Superior temporal gyrus (tissue), 1 donor: ENCODE data around the gene FAT4.

Experiments used
- DNase-seq: peaks from one replicate; pipeline ENCODE4 v3.0.0-alpha.2; 2016; ENCODE audit errors: extremely low spot score

The FAT4 gene

GRCh38 chr4:125317525-125317877 is 2.7 kb downstream of the FAT4 start:
- DNase-seq = peak; percentile 72

DNA sequence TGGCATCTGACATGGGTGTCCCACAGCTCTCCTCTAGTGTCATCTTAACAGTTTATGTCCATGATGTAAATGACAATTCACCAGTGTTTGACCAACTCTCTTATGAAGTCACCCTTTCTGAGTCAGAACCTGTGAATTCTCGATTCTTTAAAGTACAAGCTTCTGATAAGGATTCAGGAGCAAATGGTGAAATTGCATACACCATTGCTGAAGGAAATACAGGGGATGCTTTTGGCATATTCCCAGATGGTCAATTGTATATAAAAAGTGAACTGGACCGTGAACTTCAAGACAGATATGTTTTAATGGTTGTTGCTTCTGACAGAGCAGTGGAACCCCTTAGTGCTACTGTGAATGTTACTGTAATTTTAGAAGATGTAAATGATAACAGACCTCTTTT is 4.6 kb downstream of the FAT4 start:
- no peak for DNase-seq

- DNase-seq = no peak
Observed at GRCh38 chr4:125321709-125322365, 7.1 kb downstream of the FAT4 start.

DNA sequence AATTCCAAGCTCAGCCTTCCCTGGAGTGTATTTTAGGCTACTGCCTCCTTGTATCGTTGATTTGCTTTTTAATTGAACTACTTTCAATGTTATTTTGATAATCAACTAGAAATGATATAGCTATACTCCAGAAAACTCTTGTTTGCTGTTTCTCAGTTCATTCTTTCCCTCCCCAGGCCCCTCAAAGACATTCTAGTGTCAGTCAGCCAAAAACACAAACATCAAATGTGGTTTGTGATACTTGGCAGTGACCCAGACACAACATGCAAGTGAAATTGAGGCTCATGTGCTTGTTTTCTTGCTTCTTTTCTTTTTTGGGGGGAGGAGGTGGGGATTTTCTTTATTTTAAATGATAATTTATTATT is 7.6 kb downstream of the FAT4 start:
- no peak for DNase-seq

DNA sequence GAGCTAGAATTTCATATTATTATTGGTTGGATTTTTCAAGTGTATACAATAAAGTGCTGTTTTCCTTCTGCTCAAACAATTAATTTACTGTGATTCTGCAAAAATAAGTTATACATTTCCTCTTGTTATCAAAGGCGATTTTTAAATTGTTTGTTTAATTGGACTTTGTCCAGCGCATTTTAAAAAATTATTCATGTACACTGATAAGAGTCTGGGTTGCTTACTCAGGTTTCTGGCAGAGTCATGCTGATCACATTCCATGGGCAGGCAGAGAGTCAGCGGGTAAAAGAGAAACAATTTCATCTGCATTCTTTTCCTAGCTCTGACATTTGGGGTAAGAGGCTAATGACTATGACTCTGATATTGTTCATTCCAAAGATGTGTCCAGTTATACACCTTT is 8.9 kb downstream of the FAT4 start:
- no peak for DNase-seq

GRCh38 chr4:125325733-125326132 is 11.0 kb downstream of the FAT4 start:
- DNase-seq = peak; percentile 6

DNA sequence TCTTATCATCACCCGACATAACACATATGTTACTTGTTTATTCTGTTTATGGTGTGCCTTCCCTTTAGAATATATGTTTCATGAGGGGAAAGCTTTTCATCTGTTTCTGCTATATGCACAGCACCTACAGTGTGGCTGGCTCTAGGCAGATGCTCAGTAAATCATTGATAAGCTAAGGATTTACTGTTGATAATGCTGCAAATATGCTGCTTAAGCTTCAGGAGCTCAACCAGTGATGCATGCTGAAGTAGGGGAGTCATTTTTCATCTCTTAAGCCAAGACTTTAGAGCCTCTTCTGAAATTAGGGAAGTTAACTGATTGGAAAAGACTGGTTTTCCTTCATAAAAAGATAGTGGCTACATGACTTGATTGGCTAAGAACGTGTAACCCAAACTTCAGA is 16.4 kb downstream of the FAT4 start:
- no peak for DNase-seq

DNA sequence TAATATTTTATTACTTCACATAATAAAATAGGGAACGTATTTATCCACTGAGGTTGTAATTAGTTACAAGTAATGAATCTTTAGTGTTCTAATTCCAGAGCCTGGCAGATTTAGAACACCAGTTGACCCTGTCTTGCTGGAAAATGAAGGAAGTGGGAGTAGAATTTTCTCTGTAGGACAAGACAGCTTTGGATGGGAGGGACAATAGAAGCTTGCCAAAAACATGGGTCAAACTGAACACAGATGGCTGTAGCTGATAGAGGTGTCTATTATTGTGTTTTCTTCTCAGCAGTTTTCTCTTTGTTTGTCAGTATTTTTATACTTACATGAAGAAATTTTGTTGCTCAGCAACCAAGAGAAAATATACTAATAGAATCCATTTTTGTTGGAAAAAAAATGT is 20.2 kb downstream of the FAT4 start:
- no peak for DNase-seq

DNA sequence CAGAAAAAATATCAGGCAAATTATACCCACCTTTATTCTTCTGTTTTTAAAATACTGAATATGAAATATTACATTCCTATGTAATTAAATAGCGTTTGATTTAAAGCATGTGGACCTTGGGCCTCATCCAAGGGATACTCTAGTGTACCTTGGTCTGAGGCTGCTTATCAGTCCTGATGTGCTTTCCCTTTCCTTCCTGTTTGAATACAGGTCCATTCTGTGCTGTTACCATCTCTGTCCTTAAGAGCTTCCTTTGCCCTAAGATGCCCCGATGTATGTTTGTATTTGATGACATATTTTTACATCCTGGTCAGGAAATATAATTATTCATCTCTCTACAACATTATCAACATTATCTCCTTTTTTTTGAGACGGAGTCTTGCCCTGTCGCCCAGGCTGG is 24.1 kb downstream of the FAT4 start:
- DNase-seq = no peak

DNA sequence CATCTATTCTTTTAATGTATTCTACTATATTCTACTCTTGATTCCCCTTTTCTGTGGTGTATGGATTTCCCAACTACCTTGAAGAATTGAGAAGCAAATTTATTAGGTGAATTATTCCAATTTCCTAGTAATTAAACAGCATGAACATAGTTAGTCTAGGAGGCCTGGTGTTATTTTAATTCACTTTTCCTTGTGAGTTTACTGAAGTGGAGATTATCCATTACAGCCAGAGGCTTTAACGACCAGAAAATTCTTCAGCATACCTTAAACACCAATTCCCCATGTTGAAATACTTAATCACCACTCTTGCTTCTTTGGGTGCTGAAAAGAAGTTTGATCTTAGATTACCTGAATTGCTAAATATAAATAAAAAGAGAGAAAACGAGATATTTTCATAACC is 29.4 kb downstream of the FAT4 start:
- no peak for DNase-seq

DNA sequence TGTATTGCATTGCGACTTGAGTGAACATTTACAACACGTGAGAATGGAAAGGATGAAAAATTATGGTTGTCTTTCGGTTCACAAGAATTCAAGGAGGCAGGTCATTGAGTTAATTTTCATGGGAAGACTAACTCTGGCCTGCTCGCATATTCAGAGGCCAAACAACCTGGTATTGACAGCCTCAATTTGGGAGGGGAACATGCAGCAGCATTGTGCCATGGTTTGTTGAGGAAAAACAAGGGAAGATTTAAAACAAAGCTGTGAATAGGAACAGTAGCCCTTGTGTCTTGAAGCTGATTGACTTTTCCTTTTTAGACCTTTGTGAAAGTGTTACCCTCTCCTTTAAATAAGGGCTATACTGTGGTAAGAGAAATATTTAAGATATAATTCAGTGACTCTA is 31.9 kb downstream of the FAT4 start:
- no peak for DNase-seq

GRCh38 chr4:125350470-125351135 is 35.8 kb downstream of the FAT4 start:
- no peak for DNase-seq

DNA sequence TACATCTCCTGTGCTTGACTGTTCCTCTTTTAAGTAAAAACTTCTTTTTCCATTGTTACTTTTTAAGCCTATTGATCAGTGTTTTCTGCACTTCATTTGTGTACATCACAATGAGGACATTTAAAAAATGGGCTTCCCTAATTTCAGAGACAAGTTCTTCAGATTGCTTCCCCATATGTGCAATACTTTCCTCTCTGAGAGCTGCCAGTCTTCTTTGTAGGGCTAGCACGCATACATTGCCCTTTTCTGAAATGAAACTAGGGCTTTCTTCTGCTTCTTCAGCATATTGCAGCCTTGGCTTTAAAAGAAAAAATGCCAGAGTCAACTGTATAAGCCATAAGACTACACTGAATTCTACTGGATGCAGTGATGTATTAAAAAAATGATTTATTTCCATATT is 37.8 kb downstream of the FAT4 start:
- DNase-seq = peak; percentile 82

DNA sequence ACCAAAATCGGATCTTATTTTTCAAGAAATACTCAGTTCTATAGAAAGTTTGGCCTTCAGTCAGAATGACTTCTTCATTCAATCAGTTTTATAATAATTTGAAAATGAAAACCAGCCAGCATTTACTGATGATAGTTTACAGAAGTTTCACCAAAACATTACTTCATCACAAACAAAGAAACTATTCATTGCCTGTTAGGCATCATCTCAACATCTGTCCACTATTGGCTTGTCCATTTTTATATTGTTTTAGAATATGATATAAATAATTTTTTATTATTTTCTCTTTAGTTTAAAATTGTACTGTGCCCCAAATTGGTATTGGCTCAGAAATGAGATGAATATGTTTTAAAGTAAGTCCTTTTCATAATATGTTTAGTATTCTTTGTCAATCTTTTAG is 38.4 kb downstream of the FAT4 start:
- peak; percentile 81 for DNase-seq

- DNase-seq = no peak
Observed at GRCh38 chr4:125355791-125356190, 41.0 kb downstream of the FAT4 start.

DNA sequence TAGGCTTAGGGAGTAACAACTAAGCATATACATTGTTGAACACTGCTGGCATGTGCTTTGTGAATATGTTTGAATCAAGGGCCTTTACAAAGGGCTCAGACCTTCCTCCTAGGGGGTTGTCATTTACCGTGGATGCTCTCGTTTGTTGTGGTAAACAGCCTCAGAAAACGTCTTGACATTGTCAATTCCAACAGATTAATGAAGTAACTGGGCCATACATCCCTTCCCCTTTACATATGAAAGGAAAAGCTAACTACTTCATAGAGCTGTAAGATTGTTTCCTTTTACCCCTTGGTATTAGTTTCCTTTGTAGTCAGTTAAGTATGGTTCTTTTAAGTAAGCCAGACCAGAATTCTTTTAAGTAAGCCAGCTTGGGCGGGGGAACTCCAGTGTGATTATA is 42.9 kb downstream of the FAT4 start:
- no peak for DNase-seq

DNA sequence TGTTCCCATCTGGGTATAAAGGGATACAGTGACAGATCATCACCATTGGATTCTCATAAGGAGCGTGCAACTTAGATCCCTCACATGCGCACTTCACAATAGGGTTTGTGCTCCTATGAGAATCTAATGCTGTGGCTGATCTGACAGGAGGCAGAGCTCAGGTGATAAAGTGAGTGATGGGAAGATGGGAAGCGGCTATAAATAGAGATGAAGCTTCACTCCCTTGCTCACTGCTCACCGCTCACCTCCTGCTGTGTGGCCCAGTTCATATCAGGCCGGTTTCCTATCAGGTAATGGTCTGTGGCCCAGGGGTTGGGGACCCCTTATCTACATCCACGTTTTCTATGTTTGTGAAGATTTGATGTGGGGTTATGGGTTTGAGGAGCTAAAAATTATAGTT is 43.7 kb downstream of the FAT4 start:
- DNase-seq = no peak

GRCh38 chr4:125359363-125359762 is 44.6 kb downstream of the FAT4 start:
- no peak for DNase-seq

DNA sequence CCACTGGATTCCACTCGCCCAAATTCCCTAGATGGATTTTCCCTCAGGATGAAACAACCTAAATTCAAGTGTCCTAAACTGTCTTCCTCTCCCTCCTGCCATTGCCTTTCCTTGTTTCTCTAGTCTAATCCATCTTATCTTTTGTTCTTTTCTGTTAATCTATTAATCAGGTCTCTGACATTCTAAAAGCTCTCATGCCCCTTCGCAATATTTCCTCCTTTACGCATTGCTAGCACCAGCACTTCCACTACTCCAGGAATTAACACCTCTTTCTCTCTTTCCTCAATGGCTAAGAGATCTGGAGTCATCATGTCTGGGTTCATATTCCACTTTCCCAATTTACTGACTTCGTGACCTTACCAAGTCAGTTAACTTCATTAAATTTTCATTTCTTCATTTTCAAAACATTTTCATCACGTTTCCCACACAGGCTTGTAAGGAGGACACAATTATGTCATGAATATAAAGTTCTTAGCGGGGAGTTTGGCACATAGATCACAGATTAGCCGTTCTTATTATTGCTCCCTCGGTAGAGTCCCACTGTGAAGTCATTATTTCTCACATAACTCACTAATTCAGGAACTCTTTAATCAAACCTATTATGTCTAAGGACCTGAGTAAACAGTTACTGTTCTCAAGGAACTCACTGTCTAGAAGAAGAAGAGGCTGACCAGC is 45.3 kb downstream of the FAT4 start:
- DNase-seq = no peak

GRCh38 chr4:125360727-125361126 is 46.0 kb downstream of the FAT4 start:
- DNase-seq = no peak
